Heart left ventricle (tissue), 16 donors: ENCODE data around the gene SEPTIN7. TPM values are rescaled to one million over a fixed set of nuclear protein-coding genes. Genes with fewer than 3 reads are reported as not detected.

Experiments
- ATAC-seq, 4 donors: fragments of 200-7000 bp; cut with Tn5 transposase; one replicate each; pipeline ENCODE4 v1.9.1; 2020 to 2022; ENCODE audit warnings: moderate library complexity in 4 of 4, mild to moderate bottlenecking in 3 of 4, moderate number of reproducible peaks in 1 of 4
- DNase-seq, 5 donors: peaks; one replicate each; pipeline ENCODE4 v3.0.0-alpha.2; 2020
- H3K27ac ChIP-seq, 12 donors: fragments of 200-600 bp; sonication (generic) in 4 of 12; one replicate each; pipeline versions ENCODE4 v1.5.0 to v1.8.0; 2016 to 2022; ENCODE audit warnings: mild to moderate bottlenecking in 2 of 12
- H3K27me3 ChIP-seq, 9 donors: fragments of 200-600 bp; sonication (generic) in 2 of 9; one replicate each; pipeline versions ENCODE4 v1.5.1 to v1.8.0; 2016 to 2022; ENCODE audit warnings: mild to moderate bottlenecking in 3 of 9
- H3K36me3 ChIP-seq, 9 donors: fragments of 200-600 bp; sonication (generic) in 2 of 9; one replicate each; pipeline versions ENCODE4 v1.5.0 to v1.8.0; 2018 to 2022; ENCODE audit warnings: mild to moderate bottlenecking in 2 of 9
- H3K4me1 ChIP-seq, 12 donors: fragments of 200-600 bp; sonication (generic) in 4 of 12; one replicate each; pipeline versions ENCODE4 v1.5.0 to v1.8.0; 2016 to 2022; ENCODE audit warnings: mild to moderate bottlenecking in 3 of 12
- H3K4me3 ChIP-seq, 12 donors: fragments of 200-600 bp; sonication (generic) in 4 of 12; one replicate each; pipeline versions ENCODE4 v1.5.0 to v1.8.0; 2017 to 2022; ENCODE audit warnings: mild to moderate bottlenecking in 9 of 12, moderate library complexity in 4 of 12
- H3K9me3 ChIP-seq, 12 donors: fragments of 200-600 bp; sonication (generic) in 4 of 12; one replicate each; pipeline versions ENCODE4 v1.5.0 to v1.8.0; 2016 to 2022; ENCODE audit warnings: mild to moderate bottlenecking in 1 of 12
- CTCF ChIP-seq, 12 donors: fragments of 200-600 bp; sonication (generic) in 4 of 12; IDR thresholded peaks; one replicate each; pipeline versions ENCODE4 v1.5.0 to v1.8.0; 2018 to 2022; ENCODE audit warnings: antibody characterized with exemption in 12 of 12, mild to moderate bottlenecking in 5 of 12
- POLR2A ChIP-seq, 2 donors: fragments of 450-650 bp; IDR thresholded peaks; one replicate each; pipeline ENCODE4 v1.6.1; 2017; ENCODE audit warnings: antibody characterized with exemption in 2 of 2, mild to moderate bottlenecking in 2 of 2, moderate library complexity in 2 of 2
- WGBS, 4 donors: extraction: QIAGEN DNeasy Blood & Tissue Kit in 2 of 4; methylation state at CpG; one replicate each; pipeline versions ENCODE4 v1.1.5 to v1.1.7; 2013 to 2018; 5-methylcytosine and 5-hydroxymethylcytosine counted together
- intact Hi-C, 10 donors: fragments of 100-400 bp; cut with DNase I; formaldehyde crosslinking; loops; one replicate each; pipeline versions ENCODE4 v1.11.1 to v1.14.2; 2022
- polyA plus RNA-seq, 2 donors: library from polyadenylated mRNA; stranded (reverse); fragments of 200-250 nt; gene quantifications; one replicate each; pipeline ENCODE4 v1.2.3, GENCODE V29; 2013
- total RNA-seq, 9 donors: library from RNA; depleted of rRNA in 2 of 9; stranded (reverse); fragments of >200 nt in 2 of 9; fragmentation: NEBNext Ultra II Directional in 3 of 9; extraction: Animal tissue kit (Norgen Biotek cat#: 25700) in 3 of 9; gene quantifications; one replicate each; pipeline versions ENCODE4 v1.1.0 to v1.2.4, GENCODE V29; 2016 to 2023
- donor health status: ischemic (EF 13 %, LVEDD 7.1; RV severe dilation, severe dysfunction).
- donor health status: healthy with polysubstance abuse.
- donor health status: DM: no; HTN: yes; CAD: no.
- donor health status: DM: no; HTN: no; CAD: no.
- donor health status: ischemic (EF 25% LVEDD 6.9; RV normal size, moderate dysfunction).
- donor health status: ischemic (EF 25% LVEDD 5.7; RV mildly dilated, moderate dysfunction).
- donor health status: healthy.
- donor health status: DM: yes; HTN: yes; CAD: no.
- donor health status: ischemic (EF 35%, LVEDD 5.7; RV mildly dilated, moderate dysfunction).
- donor health status: nonischemic (EF 11% LVEDD 7.7; RV severe dilation, severe dysfunction).
- donor health status: DM: yes; HTN: yes; CAD: no.
- donor health status: PGD.
- donor health status: ischemic (EF 29% LVEDD 5.4; RV normal size, mild dysfunction).
- donor health status: nonischemic (EF 23%, LVEDD 6.1; RV moderate dilation, normal function).

Gene SEPTIN7
- total and polyA plus RNA-seq, 11 donors, result 119 to 232 (median 200) TPM

GRCh38 chr7:35780070-35780469, 20.8 kb upstream of the SEPTIN7 start:
- DNase-seq (no peak), ATAC-seq (no peak)
- no peak overlapping the region for H3K27ac ChIP-seq
- no peaks in the 10 kb centered on the region for H3K36me3 ChIP-seq
- H3K4me3 ChIP-seq, result no peak overlapping the region
- H3K9me3 ChIP-seq, result no peaks in the 10 kb centered on the region
- TF ChIP-seq POLR2A (IDR thresholded peaks at IDR 0.05) (no peak), CTCF (IDR thresholded peaks at IDR 0.05) (no peak)
- WGBS, 4 donors, result 89 to 98% (median 96%) methylated on average over 1 of the region's 1 CpG
- intact Hi-C loops, result no loop called here
- peaks cover 0 to 6% (median 0%) of the 10 kb centered on the region in 12 donors for H3K4me1 ChIP-seq
- no peaks in the 10 kb centered on the region for H3K27me3 ChIP-seq

GRCh38 chr7:35781200-35781701, 19.6 kb upstream of the SEPTIN7 start:
- H3K4me3 ChIP-seq, result no peak overlapping the region
- DNase-seq (no peak), ATAC-seq (peak in 1 of 4 donors; percentile 14)
- no peaks in the 10 kb centered on the region for H3K9me3 ChIP-seq
- no peaks in the 10 kb centered on the region for H3K27me3 ChIP-seq
- intact Hi-C loops, result no loop called here
- no peak overlapping the region for H3K27ac ChIP-seq
- no peak for TF ChIP-seq POLR2A (IDR thresholded peaks at IDR 0.05)
- no peaks in the 10 kb centered on the region for H3K36me3 ChIP-seq
- WGBS, 4 donors, result 75 to 82% (median 80%) methylated on average over 3 of the region's 3 CpGs
- peaks cover 0 to 6% (median 0%) of the 10 kb centered on the region in 12 donors for H3K4me1 ChIP-seq

- no peak for DNase-seq
These were observed 18.9 kb upstream of the SEPTIN7 start for GRCh38 chr7:35781767-35782515.

GRCh38 chr7:35784332-35784731, 16.5 kb upstream of the SEPTIN7 start:
- Histone ChIP-seq H3K36me3 (no peaks in the 10 kb centered on the region), H3K27ac (no peak overlapping the region), H3K9me3 (peaks cover 0 to 9% (median 0%) of the 10 kb centered on the region in 12 donors), H3K4me1 (no peaks in the 10 kb centered on the region), H3K4me3 (no peak overlapping the region), H3K27me3 (no peaks in the 10 kb centered on the region)
- intact Hi-C loops, result no loop called here
- TF ChIP-seq POLR2A (IDR thresholded peaks at IDR 0.05) (no peak), CTCF (IDR thresholded peaks at IDR 0.05) (no peak)
- DNase-seq, result no peak
- no peak for ATAC-seq
- 71 to 90% (median 77%) methylated on average over 3 of the region's 3 CpGs for WGBS, 4 donors

More at GRCh38 chr7:35781767-35782515, 18.9 kb upstream of the SEPTIN7 start:
- ATAC-seq, result no peak
- no peak for TF ChIP-seq CTCF (IDR thresholded peaks at IDR 0.05)
- no peak for TF ChIP-seq POLR2A (IDR thresholded peaks at IDR 0.05)
- no peaks in the 10 kb centered on the region for H3K27me3 ChIP-seq
- no peaks in the 10 kb centered on the region for H3K9me3 ChIP-seq
- H3K27ac ChIP-seq, result no peak overlapping the region
- peaks cover 0 to 6% (median 0%) of the 10 kb centered on the region in 12 donors for H3K4me1 ChIP-seq
- no peaks in the 10 kb centered on the region for H3K36me3 ChIP-seq
- intact Hi-C loops, result no loop called here
- 96 to 97% (median 96%) methylated on average over 9 of the region's 9 CpGs for WGBS, 4 donors
- H3K4me3 ChIP-seq, result no peak overlapping the region
